ENCODE data around the gene BYSL.
A peak's percentile ranks its signal among the peaks of the same experiment; 100 is the strongest.

The BYSL gene

DNA sequence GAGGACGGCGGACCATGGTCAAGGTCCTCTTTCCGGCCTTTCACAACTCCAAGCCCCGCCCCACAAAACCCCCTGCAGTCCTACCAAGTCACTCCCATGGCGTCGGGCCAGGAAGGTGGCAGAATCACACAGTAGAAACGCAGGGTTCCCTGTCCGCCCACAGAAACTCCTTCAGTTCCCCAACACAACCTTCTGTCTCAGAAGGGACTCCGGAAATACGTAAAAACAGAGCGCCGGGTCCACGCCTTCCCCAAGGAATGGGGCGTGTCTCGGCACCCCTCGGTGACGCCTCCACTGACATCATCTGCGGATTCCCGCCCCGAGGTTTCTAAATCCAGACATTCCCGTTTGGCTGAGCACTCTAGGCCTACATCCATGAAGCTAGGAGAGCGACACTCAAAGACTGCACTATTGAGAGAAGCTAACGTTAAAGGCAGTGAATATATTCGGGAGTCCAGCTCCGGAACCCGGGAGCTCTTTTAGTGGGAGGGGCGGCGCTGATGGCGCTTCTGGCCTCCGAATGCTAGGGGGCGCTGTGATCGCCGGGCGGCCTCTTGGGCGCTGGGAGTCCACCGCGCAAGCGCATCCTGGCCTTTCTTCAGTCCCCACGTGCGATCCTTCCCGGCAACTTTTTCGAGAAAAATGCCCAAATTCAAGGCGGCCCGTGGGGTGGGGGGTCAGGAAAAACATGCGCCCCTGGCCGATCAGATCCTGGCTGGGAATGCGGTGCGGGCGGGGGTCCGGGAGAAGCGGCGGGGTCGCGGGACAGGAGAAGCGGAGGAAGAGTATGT lies at the start of gene BYSL, which contains the start of gene MED20:
BYSL (plus strand) TSS at position 579 of the 791 bp plus-strand sequence; CDS start at position 643, 64 bp downstream.
MED20 (minus strand) TSS at position 219 of the 791 bp plus-strand sequence; CDS start at position 98, 121 bp downstream.
- TF ChIP-seq CTCF (IDR thresholded peaks at IDR 0.05; ENCODE audit: low read depth, low read length, missing control alignments): peak; percentile 96
- H3K4me3 ChIP-seq (ENCODE audit: low read depth, low read length): peak within 1 kb of the TSS; percentile 69
- H3K36me3 ChIP-seq (replicated peaks): peaks cover 13% of the 10 kb centered on the region
- DNase-seq: peak; percentile 95
- peak within 1 kb of the TSS; percentile 97 for H3K27ac ChIP-seq
- H3K27me3 ChIP-seq (replicated peaks): no peaks in the 10 kb centered on the region
- in situ Hi-C loops (cut with HindIII; ENCODE audit: low pct_ligation_motif_present, low sequenced_read_pairs): no loop called here

DNA sequence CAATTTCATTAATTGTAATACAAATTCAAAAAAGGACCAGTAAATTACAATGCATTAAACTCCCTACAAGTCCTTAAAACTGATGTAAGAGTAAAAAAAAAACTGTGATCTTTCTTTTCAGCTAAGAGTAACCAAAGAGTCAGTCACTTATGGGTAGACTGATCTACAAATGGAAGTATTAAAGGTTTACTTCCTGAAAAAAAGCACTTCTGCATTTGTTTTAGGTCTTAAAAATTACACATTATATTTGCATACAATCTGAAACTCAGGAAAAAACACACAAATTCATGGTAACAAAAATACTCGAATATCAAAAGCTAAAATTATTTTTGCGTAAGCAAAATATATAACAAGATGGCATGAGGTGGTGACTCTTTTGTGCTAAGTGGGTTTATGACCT lies 49.6 kb upstream of the BYSL start:
- no peak for DNase-seq
- no peak for TF ChIP-seq CTCF (IDR thresholded peaks at IDR 0.05; ENCODE audit: low read depth, low read length, missing control alignments)
- Histone ChIP-seq H3K36me3 (replicated peaks) (no peaks in the 10 kb centered on the region), H3K27me3 (replicated peaks) (no peaks in the 10 kb centered on the region), H3K27ac (no peak overlapping the region), H3K4me3 (ENCODE audit: low read depth, low read length) (no peak overlapping the region)
- in situ Hi-C loops (cut with HindIII; ENCODE audit: low pct_ligation_motif_present, low sequenced_read_pairs): no loop called here

DNA sequence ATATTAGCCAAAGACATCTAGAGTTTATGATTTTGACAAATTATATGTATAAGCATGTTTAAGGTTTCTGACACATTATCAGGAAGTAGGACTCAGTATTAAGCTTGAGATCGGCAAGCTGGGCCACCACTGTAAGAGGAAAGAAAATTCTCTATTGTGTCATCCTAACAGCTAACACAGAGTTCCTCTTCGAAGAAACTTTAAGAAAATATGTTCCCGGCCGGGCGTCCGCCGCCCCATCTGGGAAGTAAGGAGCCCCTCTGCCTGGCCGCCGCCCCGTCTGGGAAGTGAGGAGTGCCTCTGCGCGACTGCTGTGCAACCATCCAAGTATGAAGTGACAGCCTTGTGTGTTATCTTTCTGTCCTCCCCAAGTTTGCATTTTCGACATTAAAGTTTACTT lies 49.2 kb upstream of the BYSL start:
- no peak overlapping the region for H3K4me3 ChIP-seq (ENCODE audit: low read depth, low read length)
- no peak for DNase-seq
- in situ Hi-C loops (cut with HindIII; ENCODE audit: low pct_ligation_motif_present, low sequenced_read_pairs): no loop called here
- no peak for TF ChIP-seq CTCF (IDR thresholded peaks at IDR 0.05; ENCODE audit: low read depth, low read length, missing control alignments)
- H3K27me3 ChIP-seq (replicated peaks): no peaks in the 10 kb centered on the region
- no peaks in the 10 kb centered on the region for H3K36me3 ChIP-seq (replicated peaks)
- H3K27ac ChIP-seq: no peak overlapping the region

GRCh38 chr6:41874741-41875140 lies 46.6 kb upstream of the BYSL start:
- no peak for DNase-seq
- no peak overlapping the region for H3K4me3 ChIP-seq (ENCODE audit: low read depth, low read length)
- no peak for TF ChIP-seq CTCF (IDR thresholded peaks at IDR 0.05; ENCODE audit: low read depth, low read length, missing control alignments)
- in situ Hi-C loops (cut with HindIII; ENCODE audit: low pct_ligation_motif_present, low sequenced_read_pairs): no loop called here
- no peaks in the 10 kb centered on the region for H3K27me3 ChIP-seq (replicated peaks)
- H3K27ac ChIP-seq: no peak overlapping the region
- H3K36me3 ChIP-seq (replicated peaks): no peaks in the 10 kb centered on the region

DNA sequence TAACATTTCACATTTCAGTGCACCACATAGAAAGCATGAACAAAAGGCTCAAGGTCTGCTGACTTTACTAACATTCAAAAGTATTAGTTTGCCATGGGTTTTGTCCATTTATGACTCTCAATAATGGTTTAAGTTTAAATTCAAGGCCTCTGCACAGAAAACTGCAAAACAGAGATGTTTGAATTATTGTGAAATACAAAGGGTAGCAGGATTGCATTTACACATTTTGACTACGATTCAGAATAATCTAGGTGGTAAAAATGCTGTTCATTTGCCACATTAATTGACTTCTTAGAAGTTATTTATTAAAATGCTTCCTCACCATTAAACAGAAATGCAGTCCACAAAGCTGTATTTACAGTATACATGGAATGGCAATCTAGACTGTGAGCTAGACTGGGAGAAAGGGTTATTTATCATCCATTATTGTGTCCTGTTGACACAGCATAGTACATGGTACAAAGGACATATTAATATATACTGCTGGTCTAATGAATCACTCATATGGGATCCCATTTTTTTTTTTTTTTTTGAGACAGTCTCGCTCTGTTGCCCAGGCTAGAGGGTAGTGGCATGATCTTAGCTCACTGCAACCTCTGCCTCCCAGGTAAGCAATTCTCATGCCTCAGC lies 44.1 kb upstream of the BYSL start:
- in situ Hi-C loops (cut with HindIII; ENCODE audit: low pct_ligation_motif_present, low sequenced_read_pairs): no loop called here
- H3K4me3 ChIP-seq (ENCODE audit: low read depth, low read length): no peak overlapping the region
- H3K27me3 ChIP-seq (replicated peaks): no peaks in the 10 kb centered on the region
- no peak for TF ChIP-seq CTCF (IDR thresholded peaks at IDR 0.05; ENCODE audit: low read depth, low read length, missing control alignments)
- no peak overlapping the region for H3K27ac ChIP-seq
- no peak for DNase-seq
- H3K36me3 ChIP-seq (replicated peaks): no peaks in the 10 kb centered on the region

All from brain microvascular endothelial cell (primary cell).